ENCODE data around the gene CAPN13.

The CAPN13 gene

DNA sequence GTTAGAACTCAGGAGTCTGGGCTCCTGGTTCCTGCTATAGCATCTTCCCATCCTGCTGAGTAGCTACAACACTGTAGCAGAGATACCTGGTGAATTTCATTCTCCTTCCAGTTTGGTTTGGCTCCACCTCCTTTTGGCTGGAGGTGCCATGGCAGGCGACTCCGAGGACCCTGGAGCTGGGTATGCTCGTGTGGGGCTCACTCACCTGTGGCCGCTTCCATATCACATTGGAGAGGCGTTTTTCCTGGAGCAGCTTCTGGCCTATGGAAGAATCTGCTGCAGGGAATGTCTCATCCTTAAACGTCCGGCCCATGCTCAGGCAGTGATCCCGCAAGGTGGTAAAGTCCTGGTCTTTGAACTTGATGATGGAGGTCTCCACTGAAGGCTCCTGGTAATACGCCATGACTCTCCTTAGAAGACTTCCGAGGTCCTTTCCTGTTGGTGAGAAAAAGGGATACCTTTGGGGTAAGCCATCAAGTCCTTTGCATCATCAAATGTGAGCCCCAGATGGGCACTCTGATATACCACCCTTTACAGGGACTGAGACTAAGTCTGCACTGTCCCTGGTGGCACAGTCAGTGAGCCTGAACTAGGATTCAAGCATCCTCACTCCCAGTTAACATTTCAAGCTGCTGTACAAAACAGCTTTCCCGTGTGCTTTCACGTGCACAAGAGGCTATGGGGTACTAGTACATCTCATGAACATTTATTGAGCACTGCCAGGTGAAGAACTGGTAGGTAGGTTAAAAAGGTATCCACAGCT is 20.1 kb downstream of the CAPN13 start:
- Histone ChIP-seq H3K27me3 (ENCODE audit: control insufficient read depth in 1 of 2, insufficient read depth in 2 of 2, low read length in 2 of 2) (no peaks in the 10 kb centered on the region), H3K9ac (ENCODE audit: low read length) (no peak overlapping the region), H3K4me3 (ENCODE audit: low read depth in 1 of 2, low read length in 2 of 2) (no peak overlapping the region), H3K36me3 (ENCODE audit: insufficient read depth, low read length) (no peaks in the 10 kb centered on the region), H3K9me3 (ENCODE audit: low read length) (no peaks in the 10 kb centered on the region), H3K4me1 (ENCODE audit: insufficient read depth, low read length) (no peaks in the 10 kb centered on the region), H3K27ac (ENCODE audit: low read depth, low read length) (no peak overlapping the region)

- Histone ChIP-seq H3K9ac (ENCODE audit: low read length) (no peak overlapping the region), H3K4me3 (ENCODE audit: low read depth in 1 of 2, low read length in 2 of 2) (no peak overlapping the region), H3K9me3 (ENCODE audit: low read length) (no peaks in the 10 kb centered on the region), H3K27ac (ENCODE audit: low read depth, low read length) (no peak overlapping the region), H3K27me3 (ENCODE audit: control insufficient read depth in 1 of 2, insufficient read depth in 2 of 2, low read length in 2 of 2) (no peaks in the 10 kb centered on the region), H3K36me3 (ENCODE audit: insufficient read depth, low read length) (no peaks in the 10 kb centered on the region), H3K4me1 (ENCODE audit: insufficient read depth, low read length) (no peaks in the 10 kb centered on the region)
These were observed 22.6 kb downstream of the CAPN13 start for GRCh38 chr2:30784682-30785081.

GRCh38 chr2:30781961-30782533 is 25.2 kb downstream of the CAPN13 start:
- Histone ChIP-seq H3K4me3 (ENCODE audit: low read depth in 1 of 2, low read length in 2 of 2) (no peak overlapping the region), H3K27ac (ENCODE audit: low read depth, low read length) (no peak overlapping the region), H3K36me3 (ENCODE audit: insufficient read depth, low read length) (no peaks in the 10 kb centered on the region), H3K9me3 (ENCODE audit: low read length) (no peaks in the 10 kb centered on the region), H3K9ac (ENCODE audit: low read length) (no peak overlapping the region), H3K27me3 (ENCODE audit: control insufficient read depth in 1 of 2, insufficient read depth in 2 of 2, low read length in 2 of 2) (no peaks in the 10 kb centered on the region), H3K4me1 (ENCODE audit: insufficient read depth, low read length) (no peaks in the 10 kb centered on the region)

DNA sequence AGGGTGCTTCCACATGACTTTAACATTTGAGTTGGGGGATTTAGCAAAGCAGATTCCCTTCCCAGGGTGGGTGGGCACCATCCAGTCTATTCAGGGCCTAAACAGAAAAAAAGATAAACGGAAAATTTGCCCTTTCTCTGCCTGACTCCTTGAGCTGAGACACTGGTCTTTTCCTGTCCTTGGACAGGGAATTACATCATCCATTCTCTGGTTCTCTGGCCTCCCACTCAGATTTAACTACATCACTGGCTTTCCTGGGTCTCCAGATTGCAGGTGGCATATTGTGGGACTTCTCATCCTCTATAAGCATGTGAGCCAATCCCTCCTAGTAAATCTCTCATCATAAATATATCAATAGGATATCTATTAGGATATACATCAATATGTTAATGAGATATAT is 25.8 kb downstream of the CAPN13 start:
- Histone ChIP-seq H3K9ac (ENCODE audit: low read length) (no peak overlapping the region), H3K27ac (ENCODE audit: low read depth, low read length) (no peak overlapping the region), H3K27me3 (ENCODE audit: control insufficient read depth in 1 of 2, insufficient read depth in 2 of 2, low read length in 2 of 2) (no peaks in the 10 kb centered on the region), H3K4me1 (ENCODE audit: insufficient read depth, low read length) (no peaks in the 10 kb centered on the region), H3K36me3 (ENCODE audit: insufficient read depth, low read length) (no peaks in the 10 kb centered on the region), H3K9me3 (ENCODE audit: low read length) (no peaks in the 10 kb centered on the region), H3K4me3 (ENCODE audit: low read depth in 1 of 2, low read length in 2 of 2) (no peak overlapping the region)

DNA sequence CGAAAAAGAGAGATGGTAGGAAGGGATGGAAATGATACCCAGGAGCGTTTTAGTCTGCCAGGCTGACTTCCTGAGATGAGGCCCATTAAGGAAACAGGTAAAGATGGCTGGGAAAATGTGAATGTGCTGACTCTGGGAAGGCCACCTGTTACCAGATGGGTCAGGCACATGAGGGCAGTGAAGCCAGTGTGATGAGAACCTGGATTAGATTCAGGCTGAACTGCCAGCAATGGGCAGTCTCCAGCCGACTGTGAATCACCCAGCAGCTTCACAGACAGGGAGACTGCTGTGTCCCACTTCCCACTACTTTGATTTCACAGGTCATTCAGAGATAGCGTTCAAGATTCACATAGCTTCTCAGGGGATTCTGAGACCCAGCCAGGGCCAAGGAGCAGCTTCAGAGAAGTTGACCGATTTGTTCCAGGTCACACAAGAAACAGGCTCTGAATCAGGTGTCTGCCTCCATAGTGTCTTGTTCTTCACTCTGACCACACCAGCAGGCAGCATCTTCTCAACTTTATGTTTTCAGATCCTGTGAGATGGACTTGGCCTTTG is 26.4 kb downstream of the CAPN13 start:
- Histone ChIP-seq H3K9ac (ENCODE audit: low read length) (no peak overlapping the region), H3K36me3 (ENCODE audit: insufficient read depth, low read length) (no peaks in the 10 kb centered on the region), H3K4me1 (ENCODE audit: insufficient read depth, low read length) (no peaks in the 10 kb centered on the region), H3K27me3 (ENCODE audit: control insufficient read depth in 1 of 2, insufficient read depth in 2 of 2, low read length in 2 of 2) (no peaks in the 10 kb centered on the region), H3K4me3 (ENCODE audit: low read depth in 1 of 2, low read length in 2 of 2) (no peak overlapping the region), H3K27ac (ENCODE audit: low read depth, low read length) (no peak overlapping the region), H3K9me3 (ENCODE audit: low read length) (no peaks in the 10 kb centered on the region)

- H3K36me3 ChIP-seq (ENCODE audit: insufficient read depth, low read length), result no peaks in the 10 kb centered on the region
- H3K9me3 ChIP-seq (ENCODE audit: low read length), result no peaks in the 10 kb centered on the region
- no peak overlapping the region for H3K9ac ChIP-seq (ENCODE audit: low read length)
- H3K4me1 ChIP-seq (ENCODE audit: insufficient read depth, low read length), result no peaks in the 10 kb centered on the region
- no peaks in the 10 kb centered on the region for H3K27me3 ChIP-seq (ENCODE audit: control insufficient read depth in 1 of 2, insufficient read depth in 2 of 2, low read length in 2 of 2)
- H3K4me3 ChIP-seq (ENCODE audit: low read depth in 1 of 2, low read length in 2 of 2), result no peak overlapping the region
- no peak overlapping the region for H3K27ac ChIP-seq (ENCODE audit: low read depth, low read length)
These were observed 28.6 kb downstream of the CAPN13 start for GRCh38 chr2:30778611-30779010.

- no peaks in the 10 kb centered on the region for H3K27me3 ChIP-seq (ENCODE audit: control insufficient read depth in 1 of 2, insufficient read depth in 2 of 2, low read length in 2 of 2)
- no peaks in the 10 kb centered on the region for H3K4me1 ChIP-seq (ENCODE audit: insufficient read depth, low read length)
- H3K36me3 ChIP-seq (ENCODE audit: insufficient read depth, low read length), result no peaks in the 10 kb centered on the region
- H3K9ac ChIP-seq (ENCODE audit: low read length), result no peak overlapping the region
- H3K27ac ChIP-seq (ENCODE audit: low read depth, low read length), result no peak overlapping the region
- H3K9me3 ChIP-seq (ENCODE audit: low read length), result no peaks in the 10 kb centered on the region
- no peak overlapping the region for H3K4me3 ChIP-seq (ENCODE audit: low read depth in 1 of 2, low read length in 2 of 2)
These were observed 29.4 kb downstream of the CAPN13 start for GRCh38 chr2:30777661-30778505.

DNA sequence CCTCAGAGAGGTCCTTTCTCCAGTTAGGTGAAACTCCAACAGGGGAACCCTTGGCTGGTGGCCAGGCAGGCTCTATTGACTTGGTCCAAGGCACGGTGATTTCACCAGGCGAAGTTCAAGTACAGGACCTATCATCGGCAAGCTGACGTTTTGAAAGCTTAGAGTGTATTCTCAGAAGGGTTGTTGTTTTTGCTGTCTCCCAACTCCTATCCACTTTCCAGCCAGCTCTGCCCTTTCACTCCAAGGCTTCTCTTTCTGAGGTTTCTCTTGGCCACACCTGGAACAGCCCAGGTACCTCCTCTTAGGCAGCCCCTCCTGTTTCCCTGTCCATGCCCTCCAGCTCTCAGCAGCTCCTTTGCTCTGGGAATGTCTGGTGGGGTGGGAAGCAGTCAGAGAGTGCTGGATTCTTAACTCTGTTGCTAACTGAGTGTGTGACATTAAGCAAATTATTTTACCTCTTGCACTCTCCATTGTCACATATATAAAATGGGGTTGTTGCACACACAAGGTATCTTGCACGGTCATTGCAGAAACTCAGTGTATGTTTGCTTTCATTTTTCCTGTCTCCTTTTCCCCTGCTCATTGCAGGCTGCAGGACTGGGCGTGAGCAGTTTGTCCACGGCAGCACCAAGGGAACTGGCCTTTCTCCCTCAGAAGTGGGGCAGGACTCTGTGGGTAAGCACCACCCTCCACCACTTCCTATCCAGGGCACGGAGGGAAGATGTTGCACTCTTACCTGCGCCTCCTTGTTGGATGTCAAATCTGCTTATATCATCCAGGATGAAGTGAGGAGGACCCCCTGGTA is 30.2 kb downstream of the CAPN13 start:
- no peak overlapping the region for H3K9ac ChIP-seq (ENCODE audit: low read length)

GRCh38 chr2:30775833-30776232 is 31.4 kb downstream of the CAPN13 start:
- H3K4me1 ChIP-seq (ENCODE audit: insufficient read depth, low read length), result no peaks in the 10 kb centered on the region
- H3K4me3 ChIP-seq (ENCODE audit: low read depth in 1 of 2, low read length in 2 of 2), result no peak overlapping the region
- no peaks in the 10 kb centered on the region for H3K36me3 ChIP-seq (ENCODE audit: insufficient read depth, low read length)
- no peak overlapping the region for H3K27ac ChIP-seq (ENCODE audit: low read depth, low read length)
- no peak overlapping the region for H3K9ac ChIP-seq (ENCODE audit: low read length)
- H3K9me3 ChIP-seq (ENCODE audit: low read length), result no peaks in the 10 kb centered on the region
- no peaks in the 10 kb centered on the region for H3K27me3 ChIP-seq (ENCODE audit: control insufficient read depth in 1 of 2, insufficient read depth in 2 of 2, low read length in 2 of 2)

More for the DNA sequence above, 30.2 kb downstream of the CAPN13 start:
- Histone ChIP-seq H3K4me3 (ENCODE audit: low read depth in 1 of 2, low read length in 2 of 2) (no peak overlapping the region), H3K27me3 (ENCODE audit: control insufficient read depth in 1 of 2, insufficient read depth in 2 of 2, low read length in 2 of 2) (no peaks in the 10 kb centered on the region), H3K9me3 (ENCODE audit: low read length) (no peaks in the 10 kb centered on the region), H3K27ac (ENCODE audit: low read depth, low read length) (no peak overlapping the region), H3K36me3 (ENCODE audit: insufficient read depth, low read length) (no peaks in the 10 kb centered on the region), H3K4me1 (ENCODE audit: insufficient read depth, low read length) (no peaks in the 10 kb centered on the region)

DNA sequence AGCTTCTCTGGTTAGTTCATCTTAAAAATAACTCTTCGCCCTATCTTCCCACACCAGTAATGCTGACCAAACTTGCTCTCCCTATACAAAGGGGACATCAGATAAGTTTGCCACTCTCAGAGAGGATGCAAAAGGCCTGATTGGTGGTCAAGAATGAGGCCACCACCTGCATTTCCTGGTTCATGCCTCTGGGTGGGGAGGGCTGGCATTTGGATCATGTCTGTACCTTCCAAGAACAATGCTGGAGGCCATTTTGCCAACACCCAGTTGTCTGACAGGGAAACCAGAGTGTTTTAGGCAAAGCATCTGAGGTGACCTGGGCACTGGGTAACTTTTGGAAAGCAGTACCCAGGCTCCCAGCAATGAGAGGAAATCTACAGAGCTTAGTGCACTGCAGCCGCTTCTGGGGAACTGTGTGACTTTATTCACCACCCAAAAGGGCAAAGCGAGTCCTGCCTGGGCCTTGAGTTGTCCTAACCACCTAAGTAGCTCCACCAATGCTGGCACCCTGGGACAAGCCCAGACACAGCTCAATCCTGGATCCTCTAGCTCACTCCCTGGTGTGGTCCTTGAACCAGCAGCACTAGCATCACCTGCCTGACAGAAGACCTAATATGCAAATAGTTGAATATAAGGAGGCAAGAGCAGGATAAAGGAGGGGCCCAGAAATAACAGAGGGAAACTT is 35.1 kb downstream of the CAPN13 start:
- H3K9ac ChIP-seq (ENCODE audit: low read length), result no peak overlapping the region
- H3K4me1 ChIP-seq (ENCODE audit: insufficient read depth, low read length), result no peaks in the 10 kb centered on the region
- H3K4me3 ChIP-seq (ENCODE audit: low read depth in 1 of 2, low read length in 2 of 2), result no peak overlapping the region
- no peaks in the 10 kb centered on the region for H3K9me3 ChIP-seq (ENCODE audit: low read length)
- no peaks in the 10 kb centered on the region for H3K27me3 ChIP-seq (ENCODE audit: control insufficient read depth in 1 of 2, insufficient read depth in 2 of 2, low read length in 2 of 2)
- H3K36me3 ChIP-seq (ENCODE audit: insufficient read depth, low read length), result no peaks in the 10 kb centered on the region
- H3K27ac ChIP-seq (ENCODE audit: low read depth, low read length), result no peak overlapping the region

Measured in muscle layer of colon (tissue), 2 donors.